Measurements from ENCODE around the gene D2HGDH. TPM values are rescaled to one million over a fixed set of nuclear protein-coding genes. Genes with fewer than 3 reads are reported as not detected.

D2HGDH gene
- total RNA-seq (2021): 10.0 TPM in 2 replicates
- long read RNA-seq, transcript D2HGDH-201 (10 exons, 2,617 nt): major isoform, 6 of 14 reads
- long read RNA-seq, partial matches to known transcripts: 2 of 14 reads
- long read RNA-seq, other reads (novel, unspliced or antisense): 6 of 14 reads

- H3K27me3 ChIP-seq (ENCODE audit: insufficient read depth, low read length): no peaks in the 10 kb centered on the region
- H3K79me1 ChIP-seq (ENCODE audit: insufficient read depth, low read depth, low read length, poor library complexity, severe bottlenecking): no peaks in the 10 kb centered on the region
- Mint-ChIP-seq H3K27me3 (ENCODE audit: low read depth) (peaks cover 23% of the 10 kb centered on the region), H3K36me3 (ENCODE audit: insufficient read depth in 1 of 3, low read depth in 3 of 3) (peaks cover 0 to 6% (median 4%) of the 10 kb centered on the region in 3 experiments; a peak in 2 of 7 replicates), H3K4me1 (0 out of 4 replicates have a peak, but pooled peaks cover 2 to 5% of the 10 kb centered on the region in 2 experiments), H3K4me3 (peak within 1 kb of the TSS; percentile 73 to 84), H3K27ac (no peak within 1 kb of the TSS), H3K9me3 (no peaks in the 10 kb centered on the region)
- H4K5ac ChIP-seq (ENCODE audit: insufficient read length, low read depth, low read length): no peak within 1 kb of the TSS
- H3K14ac ChIP-seq (ENCODE audit: insufficient read depth, low read length): peak within 1 kb of the TSS; percentile 32; the same call in 1 of the 2 replicates
- no peak within 1 kb of the TSS for H4K91ac ChIP-seq (ENCODE audit: insufficient read length, low read depth, low read length)
- no peak within 1 kb of the TSS for H2AK5ac ChIP-seq (ENCODE audit: insufficient read length, low read length)
- no peak within 1 kb of the TSS for H3K18ac ChIP-seq (ENCODE audit: insufficient read length, low read depth, low read length)
- no CpG with 5 or more reads among the region's 98 CpGs for WGBS (ENCODE audit: extremely low coverage, insufficient read length, low lambda C conversion rate)
- no peak within 1 kb of the TSS for H2BK12ac ChIP-seq (ENCODE audit: insufficient read length, low read depth, low read length)
- no peak within 1 kb of the TSS for H3T11ph ChIP-seq (ENCODE audit: low read length)
- no peak within 1 kb of the TSS for H4K8ac ChIP-seq (replicated peaks; ENCODE audit: insufficient read length, low read depth, low read length)
- H3K4me1 ChIP-seq (ENCODE audit: insufficient read depth, low read length): no peaks in the 10 kb centered on the region
- H3K9ac ChIP-seq (ENCODE audit: extremely low read depth, insufficient read length, low read length): peak within 1 kb of the TSS; percentile 2
- H3K9me3 ChIP-seq (ENCODE audit: control insufficient read depth, low read depth, low read length): no peaks in the 10 kb centered on the region
- H2BK5ac ChIP-seq (ENCODE audit: insufficient read length, low read length): no peak within 1 kb of the TSS
- H3K23me2 ChIP-seq (ENCODE audit: insufficient read length, low read depth, low read length, poor library complexity, severe bottlenecking): peaks cover 12% of the 10 kb centered on the region
- peak; percentile 94 for DNase-seq
- no peak within 1 kb of the TSS for H3K27ac ChIP-seq (ENCODE audit: insufficient read length, low read depth, low read length)
- H2BK120ac ChIP-seq (ENCODE audit: low read depth, low read length, poor library complexity, severe bottlenecking): no peak within 1 kb of the TSS
- H4K20me1 ChIP-seq (ENCODE audit: control insufficient read depth, insufficient read depth, insufficient read length): peaks cover 7% of the 10 kb centered on the region
- H3K4me2 ChIP-seq (ENCODE audit: insufficient read depth, insufficient read length, low read length): peak within 1 kb of the TSS; percentile 76
- no peak within 1 kb of the TSS for H3K4ac ChIP-seq (ENCODE audit: low read depth, low read length)
- H2BK15ac ChIP-seq (ENCODE audit: low read depth, low read length): no peak within 1 kb of the TSS
- no peak within 1 kb of the TSS for H2BK20ac ChIP-seq (ENCODE audit: low read depth, low read length, poor library complexity, severe bottlenecking)
- H3K56ac ChIP-seq (ENCODE audit: insufficient read length, low read depth, low read length): no peak within 1 kb of the TSS
- no peak for TF ChIP-seq CTCF (conservative IDR thresholded peaks at IDR 0.05)
- H3K23ac ChIP-seq (ENCODE audit: insufficient read length, low read depth, low read length): no peak within 1 kb of the TSS
- H3K79me2 ChIP-seq (ENCODE audit: insufficient read depth, low read length): no peaks in the 10 kb centered on the region
- no peak within 1 kb of the TSS for H2AFZ ChIP-seq (ENCODE audit: low read length)
Observed at GRCh38 chr2:241734467-241735208, at the start of gene D2HGDH. D2HGDH (plus strand) TSS chr2:241734630; CDS start chr2:241735225, 595 bp downstream.
